ACC112 (cell line): ENCODE measurements around the gene ARRDC3.
"Not testable (repeated sequence)": the region's sequence is repeated elsewhere in the genome, so short reads cannot be mapped to it uniquely, and the experiment has no call there.

Source experiments
- H2AFZ ChIP-seq: fragments of 200-600 bp; sonication (generic); one replicate; pipeline ENCODE4 v1.6.0; 2017; ENCODE audit warnings: antibody characterized with exemption, low read length; ENCODE audit not compliant: unreplicated experiment
- H3K27ac ChIP-seq: fragments of 200-600 bp; sonication (generic); 2 replicates; pipeline ENCODE4 v1.5.1; 2014; ENCODE audit warnings: low read depth, mild to moderate bottlenecking, antibody characterized with exemption, low read length, moderate library complexity
- H3K27me3 ChIP-seq: fragments of 200-600 bp; sonication (generic); 2 replicates; pipeline ENCODE4 v1.6.1; 2014; ENCODE audit warnings: mild to moderate bottlenecking, antibody characterized with exemption, low read length, moderate library complexity, mixed read lengths; ENCODE audit not compliant: insufficient read depth
- H3K36me3 ChIP-seq: fragments of 200-600 bp; sonication (generic); 2 replicates; pipeline ENCODE4 v1.6.1; 2016; ENCODE audit warnings: mild to moderate bottlenecking, antibody characterized with exemption, low read length, moderate library complexity, mixed read lengths; ENCODE audit not compliant: insufficient read depth
- H3K4me1 ChIP-seq: fragments of 200-600 bp; sonication (generic); one replicate; pipeline ENCODE4 v1.6.1; 2016; ENCODE audit warnings: low read length, mixed read lengths; ENCODE audit not compliant: insufficient read depth, unreplicated experiment, control insufficient read depth
- H3K4me3 ChIP-seq: fragments of 200-600 bp; sonication (generic); 2 replicates; pipeline ENCODE4 v1.5.1; 2014; ENCODE audit warnings: mild to moderate bottlenecking, low read depth, low read length
- H3K79me2 ChIP-seq: fragments of 200-600 bp; sonication (generic); one replicate; pipeline ENCODE4 v1.6.0; 2016; ENCODE audit warnings: low read length; ENCODE audit not compliant: control insufficient read depth, unreplicated experiment, insufficient read depth

ARRDC3 gene

DNA sequence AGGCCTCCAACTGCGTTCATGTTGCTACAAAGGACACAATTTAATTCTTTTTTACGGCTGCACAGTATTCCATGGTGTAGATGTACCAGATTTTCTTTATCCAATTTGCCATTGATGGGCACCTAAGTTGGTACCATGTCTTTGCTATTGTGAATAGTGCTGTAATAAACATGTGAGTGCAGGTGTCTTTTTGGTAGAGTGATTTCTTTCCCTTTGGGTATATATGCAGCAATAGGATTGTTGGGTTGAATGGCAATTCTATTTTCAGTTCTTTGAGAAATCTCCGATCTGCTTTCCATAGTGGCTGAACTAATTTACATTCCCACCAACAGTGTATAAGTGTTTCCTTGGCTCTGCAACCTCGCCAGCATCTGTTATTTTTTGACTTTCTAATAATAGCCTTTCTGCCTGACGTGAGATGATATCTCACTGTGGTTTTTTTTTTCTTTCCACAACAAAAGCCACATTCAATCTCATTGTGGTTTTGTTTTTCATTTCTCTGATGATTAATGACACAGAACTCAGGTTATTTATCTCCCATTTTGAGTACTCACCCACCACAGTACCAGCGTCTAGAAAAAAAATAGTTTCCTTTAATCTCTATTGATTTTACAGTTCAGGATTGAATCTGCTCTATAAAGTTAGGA, 21.9 kb downstream of the ARRDC3 start:
- no peaks in the 10 kb centered on the region for H3K36me3 ChIP-seq
- no peak overlapping the region for H3K27ac ChIP-seq
- H3K4me3 ChIP-seq: no peak overlapping the region
- H3K4me1 ChIP-seq: no peaks in the 10 kb centered on the region
- H3K27me3 ChIP-seq: no peaks in the 10 kb centered on the region
- no peaks in the 10 kb centered on the region for H3K79me2 ChIP-seq
- H2AFZ ChIP-seq: no peak overlapping the region

DNA sequence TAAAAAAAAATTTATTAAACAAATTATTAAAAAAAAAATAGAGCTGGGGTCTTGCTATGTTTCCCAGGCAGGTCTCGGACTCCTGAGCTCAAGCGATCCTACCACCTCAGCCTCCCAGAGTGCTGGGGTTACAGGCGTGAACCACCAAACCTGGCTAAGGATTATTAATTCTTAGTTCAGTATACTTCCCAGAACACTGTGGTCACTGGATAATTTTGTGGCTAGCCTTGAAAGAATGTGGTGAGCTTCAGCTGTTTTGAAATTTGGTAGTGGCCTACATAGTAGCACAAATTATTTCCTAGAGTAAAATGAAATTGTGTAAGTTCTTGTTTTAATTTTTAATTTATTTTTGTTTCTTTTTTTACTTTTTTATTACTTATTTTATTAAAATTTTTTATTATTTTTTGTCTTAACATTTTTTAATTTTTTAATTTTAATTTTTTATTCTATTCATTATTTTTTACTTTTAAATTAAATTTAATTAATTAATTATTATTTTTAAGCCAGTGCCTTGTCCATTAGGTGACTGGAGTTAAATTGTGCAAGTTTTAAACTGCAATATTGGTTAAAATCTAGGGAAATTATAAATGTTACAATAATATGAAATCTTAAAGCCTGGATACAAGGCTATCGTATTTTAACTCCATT, 23.0 kb downstream of the ARRDC3 start:
- no peaks in the 10 kb centered on the region for H3K27me3 ChIP-seq
- no peak overlapping the region for H3K4me3 ChIP-seq
- H3K27ac ChIP-seq: no peak overlapping the region
- no peaks in the 10 kb centered on the region for H3K4me1 ChIP-seq
- H2AFZ ChIP-seq: no peak overlapping the region
- H3K79me2 ChIP-seq: no peaks in the 10 kb centered on the region
- no peaks in the 10 kb centered on the region for H3K36me3 ChIP-seq

DNA sequence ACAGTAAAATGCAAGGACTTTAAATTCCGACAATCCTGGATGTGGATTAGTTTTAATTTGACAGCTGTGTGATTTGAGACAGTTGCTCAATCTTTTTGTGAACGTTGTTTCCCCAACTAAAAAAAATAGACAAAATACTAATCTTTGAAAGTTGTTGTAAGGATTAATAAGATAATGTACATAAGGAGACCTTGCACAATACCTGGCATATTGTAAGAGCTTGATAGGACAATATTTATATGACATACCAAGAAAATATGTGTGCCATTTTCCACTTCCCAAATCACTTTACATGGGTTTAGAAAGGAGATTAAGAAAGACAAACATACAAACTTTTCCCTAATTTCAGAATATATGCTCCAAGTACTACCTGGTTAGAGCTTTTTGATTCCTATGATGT, 25.3 kb downstream of the ARRDC3 start:
- Histone ChIP-seq H3K36me3 (no peaks in the 10 kb centered on the region), H3K4me1 (no peaks in the 10 kb centered on the region), H2AFZ (no peak overlapping the region), H3K27me3 (no peaks in the 10 kb centered on the region), H3K4me3 (no peak overlapping the region), H3K79me2 (no peaks in the 10 kb centered on the region), H3K27ac (no peak overlapping the region)

DNA sequence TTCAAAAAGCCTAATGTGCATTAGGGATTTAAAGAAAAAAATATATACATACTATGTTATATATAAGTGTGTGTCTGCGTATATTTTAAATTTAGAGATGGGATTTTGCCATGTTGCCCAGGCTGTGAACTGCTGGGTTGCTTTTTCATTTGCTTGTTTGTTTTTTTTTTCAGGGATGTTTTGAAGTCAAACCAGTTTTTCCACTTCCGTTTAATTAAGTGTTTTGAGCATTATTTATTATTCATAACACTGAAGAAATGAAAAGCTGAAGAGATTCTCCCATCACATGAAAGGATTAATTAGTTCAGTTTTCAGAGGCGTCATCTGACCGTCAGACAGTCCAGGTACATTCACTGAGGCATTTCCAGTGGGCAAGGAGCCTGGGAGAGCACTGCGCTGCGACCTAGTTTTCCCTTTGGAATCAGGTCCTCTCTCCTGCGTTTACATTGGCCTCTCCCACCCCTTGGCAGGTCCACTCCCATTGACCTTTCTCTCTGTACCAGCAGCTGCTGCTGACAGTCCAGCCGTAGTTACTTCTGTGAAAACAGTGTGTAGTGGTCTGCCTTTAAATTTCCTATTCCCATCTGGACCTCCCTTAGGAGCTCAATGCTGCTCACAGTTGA, 26.0 kb downstream of the ARRDC3 start:
- H3K4me1 ChIP-seq: no peaks in the 10 kb centered on the region
- H3K27ac ChIP-seq: no peak overlapping the region
- no peak overlapping the region for H2AFZ ChIP-seq

DNA sequence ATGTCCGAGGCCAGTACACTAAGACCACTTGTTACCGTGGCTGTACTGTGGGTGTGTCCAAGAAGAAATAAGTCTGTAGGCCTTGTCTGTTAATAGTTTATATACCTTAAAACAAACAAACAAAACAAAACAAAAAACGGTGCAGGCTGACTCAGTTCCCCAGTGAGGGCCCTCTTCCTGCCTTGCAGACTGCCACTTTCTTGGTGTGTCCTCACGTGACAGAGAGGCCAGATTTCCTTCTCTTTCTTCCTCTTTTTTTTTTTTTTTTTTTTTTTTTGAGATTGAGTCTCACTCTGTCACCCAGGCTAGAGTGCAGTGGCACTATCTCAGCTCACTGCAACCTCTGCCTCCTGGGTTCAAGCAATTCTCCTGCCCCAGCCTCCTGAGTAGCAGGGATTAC, 28.2 kb downstream of the ARRDC3 start:
- not testable (repeated sequence) for H2AFZ ChIP-seq, H3K27me3 ChIP-seq, H3K79me2 ChIP-seq, H3K4me1 ChIP-seq, H3K27ac ChIP-seq, H3K36me3 ChIP-seq, H3K4me3 ChIP-seq

More for the DNA sequence above, 26.0 kb downstream of the ARRDC3 start:
- Histone ChIP-seq H3K36me3 (no peaks in the 10 kb centered on the region), H3K79me2 (no peaks in the 10 kb centered on the region), H3K27me3 (no peaks in the 10 kb centered on the region), H3K4me3 (no peak overlapping the region)

DNA sequence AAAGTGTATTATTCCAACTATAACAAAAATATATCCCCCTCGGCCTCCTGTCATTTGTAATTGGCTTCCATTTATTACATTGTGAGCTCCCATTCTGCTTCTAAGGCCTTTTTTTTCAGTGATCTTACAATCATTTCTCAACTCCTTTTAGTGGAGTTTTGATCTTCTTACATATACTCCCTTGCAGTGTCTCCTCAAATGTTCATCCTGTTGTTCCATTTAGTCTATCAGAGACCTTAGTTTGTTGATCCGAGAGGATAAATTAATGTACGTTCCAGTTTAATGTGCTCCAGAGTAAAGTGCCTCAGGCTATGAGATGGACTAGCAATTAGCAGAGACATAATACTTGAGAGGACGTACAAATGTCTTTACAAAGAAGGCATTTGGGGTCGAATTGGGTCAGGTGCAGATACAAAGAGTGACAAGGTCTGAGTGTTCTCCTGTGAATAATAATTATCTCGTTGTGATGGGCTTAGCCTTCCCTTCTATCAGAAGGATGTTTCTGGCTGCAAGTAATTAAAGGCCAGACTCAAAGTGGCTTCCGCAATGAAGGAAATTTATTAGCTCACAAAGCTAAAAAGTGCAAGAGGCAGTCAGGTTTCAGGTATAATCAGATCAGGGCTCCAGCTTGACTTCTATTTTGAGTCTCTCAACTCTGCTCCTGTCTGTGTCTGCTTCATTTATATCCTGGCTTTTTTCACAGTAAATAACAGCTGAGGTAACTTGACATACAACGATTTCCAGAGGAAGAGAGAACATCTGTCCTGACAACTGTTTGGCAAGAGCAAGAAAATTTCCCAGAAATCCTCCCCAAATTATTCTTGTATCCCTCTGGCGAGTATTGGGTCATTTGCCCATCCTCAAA, 30.1 kb downstream of the ARRDC3 start:
- no peaks in the 10 kb centered on the region for H3K4me1 ChIP-seq
- H3K36me3 ChIP-seq: no peaks in the 10 kb centered on the region
- no peak overlapping the region for H3K27ac ChIP-seq
- no peaks in the 10 kb centered on the region for H3K27me3 ChIP-seq
- no peaks in the 10 kb centered on the region for H3K79me2 ChIP-seq
- no peak overlapping the region for H2AFZ ChIP-seq
- no peak overlapping the region for H3K4me3 ChIP-seq

DNA sequence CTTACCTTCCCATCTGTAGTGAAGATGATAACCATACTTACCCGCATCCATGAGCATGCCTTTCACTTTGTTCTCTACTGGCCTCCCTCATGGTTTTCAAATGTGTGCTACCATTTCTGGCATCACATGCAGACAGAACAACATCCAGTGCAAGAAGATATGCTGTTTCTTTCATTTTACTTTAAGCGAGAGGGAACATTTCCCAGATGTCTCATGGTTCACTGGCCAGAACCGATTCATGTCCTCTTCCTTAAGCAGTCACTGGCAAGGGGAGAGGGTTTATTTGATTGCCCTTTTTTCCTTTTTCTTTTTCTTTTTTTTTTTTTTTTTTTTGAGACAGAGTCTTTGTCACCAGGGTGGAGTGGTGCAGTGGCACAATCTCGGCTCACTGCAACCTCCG, 37.7 kb downstream of the ARRDC3 start:
- Histone ChIP-seq H3K4me3 (no peak overlapping the region), H3K27ac (no peak overlapping the region), H2AFZ (no peak overlapping the region), H3K36me3 (no peaks in the 10 kb centered on the region), H3K79me2 (no peaks in the 10 kb centered on the region), H3K27me3 (no peaks in the 10 kb centered on the region), H3K4me1 (no peaks in the 10 kb centered on the region)

- not testable (repeated sequence) for H3K79me2 ChIP-seq, H3K27me3 ChIP-seq, H3K27ac ChIP-seq, H3K4me1 ChIP-seq, H3K4me3 ChIP-seq, H3K36me3 ChIP-seq, H2AFZ ChIP-seq
Observed at GRCh38 chr5:91344661-91345200, 38.4 kb downstream of the ARRDC3 start.

GRCh38 chr5:91343916-91344315, 39.2 kb downstream of the ARRDC3 start:
- H3K4me1 ChIP-seq: peaks cover 5% of the 10 kb centered on the region
- no peak overlapping the region for H3K27ac ChIP-seq
- H3K27me3 ChIP-seq: no peaks in the 10 kb centered on the region
- no peak overlapping the region for H3K4me3 ChIP-seq
- H3K79me2 ChIP-seq: no peaks in the 10 kb centered on the region
- H3K36me3 ChIP-seq: no peaks in the 10 kb centered on the region
- H2AFZ ChIP-seq: no peak overlapping the region

DNA sequence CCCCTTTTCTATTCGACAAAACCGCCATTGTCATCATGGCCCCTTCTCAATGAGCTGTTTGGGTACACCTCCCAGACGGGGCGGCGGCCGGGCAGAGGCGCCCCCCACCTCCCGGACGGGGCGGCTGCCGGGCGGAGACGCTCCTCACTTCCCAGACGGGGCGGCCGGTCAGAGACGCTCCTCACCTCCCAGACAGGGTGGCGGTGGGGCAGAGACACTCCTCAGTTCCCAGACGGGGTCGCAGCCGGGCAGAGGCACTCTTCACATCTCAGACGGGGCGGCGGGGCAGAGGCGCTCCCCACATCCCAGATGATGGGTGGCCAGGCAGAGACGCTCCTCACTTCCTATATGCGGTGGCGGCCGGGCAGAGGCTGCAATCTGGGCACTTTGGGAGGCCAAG, 40.2 kb downstream of the ARRDC3 start:
- H2AFZ ChIP-seq, H3K27ac ChIP-seq, H3K36me3 ChIP-seq, H3K4me3 ChIP-seq, H3K27me3 ChIP-seq, H3K79me2 ChIP-seq, H3K4me1 ChIP-seq: not testable (repeated sequence)
